C4-2B (cell line): ENCODE data around the gene SF3B1.

Source experiments
- ZFX ChIP-seq: fragments of 450-650 bp; IDR thresholded peaks from 2 replicates; pipeline ENCODE4 v1.6.1; 2017
- TF ChIP-seq, protein P1 (sequence below): fragments of 450-650 bp; conservative IDR thresholded peaks from 2 replicates; pipeline ENCODE4 v1.5.1; 2017; ENCODE audit warnings: mild to moderate bottlenecking

DNA sequence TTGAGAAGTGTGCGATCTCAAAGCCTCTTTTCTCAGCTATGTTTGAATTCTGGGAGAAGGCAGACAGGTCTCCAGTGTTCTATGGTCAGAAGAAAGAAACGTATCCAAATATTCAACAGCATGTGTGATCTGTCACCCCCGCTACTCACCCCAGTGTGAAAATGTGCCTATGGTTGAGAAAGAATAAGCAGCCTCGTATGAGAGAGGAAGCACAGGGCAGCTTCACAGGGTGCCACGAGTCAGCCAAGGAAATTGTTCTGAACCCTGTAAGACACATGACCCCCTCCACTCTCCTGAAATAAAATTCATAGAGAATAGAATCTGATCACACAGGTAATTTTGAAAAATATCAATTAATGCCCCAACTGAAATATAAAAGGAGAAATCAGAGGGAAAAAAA, 8.0 kb upstream of the SF3B1 start:
- TF ChIP-seq, protein P1, sequence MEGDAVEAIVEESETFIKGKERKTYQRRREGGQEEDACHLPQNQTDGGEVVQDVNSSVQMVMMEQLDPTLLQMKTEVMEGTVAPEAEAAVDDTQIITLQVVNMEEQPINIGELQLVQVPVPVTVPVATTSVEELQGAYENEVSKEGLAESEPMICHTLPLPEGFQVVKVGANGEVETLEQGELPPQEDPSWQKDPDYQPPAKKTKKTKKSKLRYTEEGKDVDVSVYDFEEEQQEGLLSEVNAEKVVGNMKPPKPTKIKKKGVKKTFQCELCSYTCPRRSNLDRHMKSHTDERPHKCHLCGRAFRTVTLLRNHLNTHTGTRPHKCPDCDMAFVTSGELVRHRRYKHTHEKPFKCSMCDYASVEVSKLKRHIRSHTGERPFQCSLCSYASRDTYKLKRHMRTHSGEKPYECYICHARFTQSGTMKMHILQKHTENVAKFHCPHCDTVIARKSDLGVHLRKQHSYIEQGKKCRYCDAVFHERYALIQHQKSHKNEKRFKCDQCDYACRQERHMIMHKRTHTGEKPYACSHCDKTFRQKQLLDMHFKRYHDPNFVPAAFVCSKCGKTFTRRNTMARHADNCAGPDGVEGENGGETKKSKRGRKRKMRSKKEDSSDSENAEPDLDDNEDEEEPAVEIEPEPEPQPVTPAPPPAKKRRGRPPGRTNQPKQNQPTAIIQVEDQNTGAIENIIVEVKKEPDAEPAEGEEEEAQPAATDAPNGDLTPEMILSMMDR: no peak
- TF ChIP-seq ZFX: no peak
